Adrenal gland (tissue), 12 donors: ENCODE data around the gene CYBA. TPM values are rescaled to one million over a fixed set of nuclear protein-coding genes. Genes with fewer than 3 reads are reported as not detected.

ENCODE experiments used
- DNase-seq, 7 donors: peaks; one replicate each; pipeline ENCODE4 v3.0.0-alpha.2; 2019 to 2020
- H3K27ac ChIP-seq, 5 donors: fragments of 200-600 bp; sonication (generic) in 4 of 5; 1 replicate in 3 of 5; 2 replicates in 2 of 5; pipeline versions ENCODE4 v1.5.1 to v1.8.0; 2016 to 2020; ENCODE audit warnings: mild to moderate bottlenecking in 1 of 5
- H3K27me3 ChIP-seq: fragments of 200-600 bp; 2 replicates; pipeline ENCODE4 v1.8.0; 2021
- H3K36me3 ChIP-seq, 2 donors: fragments of 200-600 bp; replicated peaks in 1 of 2; 1 replicate in 1 of 2; 2 replicates in 1 of 2; pipeline versions ENCODE4 v1.5.1 to v1.8.0; 2018 to 2022
- H3K4me1 ChIP-seq, 2 donors: fragments of 200-600 bp; replicated peaks in 1 of 2; 1 replicate in 1 of 2; 2 replicates in 1 of 2; pipeline versions ENCODE4 v1.5.1 to v1.8.0; 2018 to 2021
- H3K4me3 ChIP-seq, 4 donors: fragments of 200-600 bp; sonication (generic) in 3 of 4; one replicate each; pipeline ENCODE4 v1.5.1; 2016 to 2018
- H3K9me3 ChIP-seq, 3 donors: fragments of 200-600 bp; sonication (generic) in 1 of 3; replicated peaks in 1 of 3; 1 replicate in 2 of 3; 2 replicates in 1 of 3; pipeline versions ENCODE4 v1.5.1 to v1.8.0; 2016 to 2021
- CTCF ChIP-seq, 6 experiments: fragments of 450-650 bp in 4 of 6; fragments of 200-600 bp in 2 of 6; sonication (generic) in 1 of 6; IDR thresholded peaks; 1 replicate in 5 of 6; 2 replicates in 1 of 6; pipeline versions ENCODE4 v1.5.1 to v1.8.0; 2016 to 2021; ENCODE audit warnings: antibody characterized with exemption in 6 of 6, mild to moderate bottlenecking in 2 of 6, moderate library complexity in 1 of 6
- POLR2A ChIP-seq, 2 donors: fragments of 450-650 bp; IDR thresholded peaks; one replicate each; pipeline ENCODE4 v1.6.1; 2017; ENCODE audit warnings: antibody characterized with exemption in 2 of 2, mild to moderate bottlenecking in 2 of 2, moderate library complexity in 1 of 2
- WGBS, 4 donors: extraction: QIAGEN DNeasy Blood & Tissue Kit in 2 of 4; methylation state at CpG; one replicate each; pipeline versions ENCODE4 v1.1.5 to v1.1.7; 2013 to 2017; 5-methylcytosine and 5-hydroxymethylcytosine counted together
- intact Hi-C, 2 donors: fragments of 100-400 bp; cut with DNase I; formaldehyde crosslinking; loops; one replicate each; pipeline versions ENCODE4 v1.14.1 to v1.15.0; 2022 to 2023
- polyA plus RNA-seq, 3 donors: library from polyadenylated mRNA; stranded (reverse); fragments of 200-250 nt in 2 of 3; fragments of 350-450 nt in 1 of 3; fragmentation: Illumina TruSeq in 1 of 3; extraction: RNeasy Lipid Tissue Mini Kit (QIAGEN cat#74804) in 1 of 3; gene quantifications; one replicate each; pipeline ENCODE4 v1.2.3, GENCODE V29; 2013 to 2014
- total RNA-seq, 9 donors: library from RNA; depleted of rRNA in 4 of 9; stranded (reverse); fragments of >200 nt in 4 of 9; fragments of 120-200 nt in 1 of 9; fragmentation: NEBNext Ultra II Directional in 1 of 9; extraction: Animal tissue kit (Norgen Biotek cat#: 25700) in 1 of 9; gene quantifications; one replicate each; pipeline versions ENCODE4 v1.1.0 to v1.2.4, GENCODE V29; 2013 to 2023
- donor health status: healthy with polysubstance abuse.
- donor health status: Bipolar disorder and iron deficiency.
- donor health status: DM: yes; HTN: yes; CAD: no.
- donor health status: DM: no; HTN: no; CAD: no.
- donor health status: DM: no; HTN: no; CAD: no.
- donor health status: DM: yes; HTN: yes; CAD: no.

The CYBA gene
- total and polyA plus RNA-seq, 12 donors: 19.6 to 374 (median 155) TPM

- Histone ChIP-seq H3K9me3 (no peaks in the 10 kb centered on the region), H3K27ac (no peak within 1 kb of the TSS), H3K4me1 (no peaks in the 10 kb centered on the region), H3K36me3 (no peaks in the 10 kb centered on the region), H3K27me3 (peaks cover 19% of the 10 kb centered on the region), H3K4me3 (no peak within 1 kb of the TSS)
- no peak for TF ChIP-seq POLR2A (IDR thresholded peaks at IDR 0.05)
- TF ChIP-seq CTCF (IDR thresholded peaks at IDR 0.05): no peak
- DNase-seq: no peak
- WGBS, 4 donors: 45 to 53% (median 48%) methylated on average over 9 to 27 of the region's 27 CpGs
- intact Hi-C loops: no loop called here
Measured at GRCh38 chr16:88638323-88639230, 12.3 kb downstream of the CYBA start, which contains the start of gene IL17C. Gene IL17C, plus strand, starts transcription at chr16:88638572. Its CDS starts 70 bp downstream, at chr16:88638642.

- Histone ChIP-seq H3K27ac (no peak overlapping the region), H3K4me1 (no peaks in the 10 kb centered on the region), H3K36me3 (peaks cover 0 to 8% of the 10 kb centered on the region in 2 donors), H3K27me3 (peaks cover 19% of the 10 kb centered on the region), H3K4me3 (no peak overlapping the region), H3K9me3 (no peaks in the 10 kb centered on the region)
- TF ChIP-seq POLR2A (IDR thresholded peaks at IDR 0.05) (no peak), CTCF (IDR thresholded peaks at IDR 0.05) (no peak)
- intact Hi-C loops: no loop called here
- 66 to 71% (median 67%) methylated on average over 9 to 23 of the region's 23 CpGs for WGBS, 4 donors
- DNase-seq: no peak
Measured at GRCh38 chr16:88636488-88637265, 14.2 kb downstream of the CYBA start.

- Histone ChIP-seq H3K27me3 (peaks cover 19% of the 10 kb centered on the region), H3K27ac (no peak overlapping the region), H3K4me3 (no peak overlapping the region), H3K9me3 (no peaks in the 10 kb centered on the region), H3K36me3 (peaks cover 0 to 17% of the 10 kb centered on the region in 2 donors), H3K4me1 (no peaks in the 10 kb centered on the region)
- 92 to 96% (median 94%) methylated on average over 14 to 17 of the region's 17 CpGs for WGBS, 4 donors
- DNase-seq: no peak
- intact Hi-C loops: no loop called here
- TF ChIP-seq POLR2A (IDR thresholded peaks at IDR 0.05): no peak
- no peak for TF ChIP-seq CTCF (IDR thresholded peaks at IDR 0.05)
Measured at GRCh38 chr16:88635671-88636319, 15.1 kb downstream of the CYBA start.
